ENCODE measurements around the gene CDKN1B.
A peak's percentile ranks its signal among the peaks of the same experiment; 100 is the strongest.

The CDKN1B gene

DNA sequence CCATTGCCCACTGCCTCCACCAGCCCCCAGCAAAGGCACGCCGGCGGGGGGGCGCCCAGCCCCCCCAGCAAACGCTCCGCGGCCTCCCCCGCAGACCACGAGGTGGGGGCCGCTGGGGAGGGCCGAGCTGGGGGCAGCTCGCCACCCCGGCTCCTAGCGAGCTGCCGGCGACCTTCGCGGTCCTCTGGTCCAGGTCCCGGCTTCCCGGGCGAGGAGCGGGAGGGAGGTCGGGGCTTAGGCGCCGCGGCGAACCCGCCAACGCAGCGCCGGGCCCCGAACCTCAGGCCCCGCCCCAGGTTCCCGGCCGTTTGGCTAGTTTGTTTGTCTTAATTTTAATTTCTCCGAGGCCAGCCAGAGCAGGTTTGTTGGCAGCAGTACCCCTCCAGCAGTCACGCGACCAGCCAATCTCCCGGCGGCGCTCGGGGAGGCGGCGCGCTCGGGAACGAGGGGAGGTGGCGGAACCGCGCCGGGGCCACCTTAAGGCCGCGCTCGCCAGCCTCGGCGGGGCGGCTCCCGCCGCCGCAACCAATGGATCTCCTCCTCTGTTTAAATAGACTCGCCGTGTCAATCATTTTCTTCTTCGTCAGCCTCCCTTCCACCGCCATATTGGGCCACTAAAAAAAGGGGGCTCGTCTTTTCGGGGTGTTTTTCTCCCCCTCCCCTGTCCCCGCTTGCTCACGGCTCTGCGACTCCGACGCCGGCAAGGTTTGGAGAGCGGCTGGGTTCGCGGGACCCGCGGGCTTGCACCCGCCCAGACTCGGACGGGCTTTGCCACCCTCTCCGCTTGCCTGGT lies at the start of gene CDKN1B:
Gene CDKN1B, plus strand, starts transcription at position 576 of the 793 bp plus-strand sequence. CDS start 472 bp downstream, outside the sequence.
- DNase-seq: peak; percentile 97

DNA sequence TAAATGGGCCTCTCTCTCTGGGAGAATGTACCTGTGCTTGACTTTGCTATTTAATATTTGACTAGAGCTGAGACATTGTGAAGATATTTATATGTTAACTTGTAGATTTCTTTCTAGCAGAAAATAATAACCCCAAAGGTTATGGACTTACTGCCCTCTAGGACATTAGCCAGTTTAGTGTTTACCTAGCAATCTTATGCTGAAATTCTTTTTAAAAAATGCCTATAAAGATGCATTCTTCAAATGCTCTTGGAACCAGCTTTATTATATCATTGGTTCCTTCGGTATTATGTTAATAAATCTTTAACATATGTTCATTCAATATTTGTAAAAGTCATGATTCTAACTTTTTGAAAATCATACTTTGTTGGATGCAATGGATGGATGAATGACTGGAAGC lies 49.2 kb upstream of the CDKN1B start:
- DNase-seq: no peak

- no peak for DNase-seq
These were observed 48.1 kb upstream of the CDKN1B start for GRCh38 chr12:12669020-12669419.

DNA sequence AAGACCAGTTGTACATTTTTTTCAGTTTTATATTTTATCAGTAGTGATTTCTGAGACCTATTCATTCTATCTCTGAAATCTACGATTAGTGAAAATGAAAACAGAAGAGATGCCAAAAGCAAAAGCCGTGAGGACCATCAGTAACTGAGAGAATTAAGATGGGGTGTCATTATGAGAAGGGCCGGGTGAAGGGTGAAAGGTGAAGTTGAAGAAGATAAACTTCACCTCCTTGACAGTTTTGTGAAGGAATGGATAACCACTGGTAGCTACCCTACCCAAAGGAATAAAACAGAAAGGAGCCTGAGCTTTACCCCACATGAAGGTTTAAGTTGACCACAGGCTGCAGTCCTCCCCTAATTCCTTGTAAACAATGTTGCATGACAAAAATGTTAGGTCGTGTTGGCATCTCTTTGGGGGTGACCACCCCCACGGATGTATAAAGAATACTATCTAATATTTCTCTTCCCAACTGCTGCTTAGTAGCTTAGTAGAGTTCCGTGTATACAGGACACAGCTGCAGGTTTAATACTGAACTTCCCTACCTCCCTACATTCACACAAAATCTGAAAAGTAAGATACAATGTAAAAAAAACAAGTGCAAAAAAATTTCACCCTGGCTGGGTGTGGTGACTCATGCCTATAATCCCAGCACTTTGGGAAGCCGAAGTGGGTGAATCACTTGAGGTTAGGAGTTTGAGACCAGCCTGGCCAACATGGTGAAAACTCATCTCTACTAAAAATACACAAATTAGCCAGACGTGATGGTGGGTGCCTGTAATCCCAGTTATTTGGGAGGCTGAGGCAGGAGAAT lies 45.1 kb upstream of the CDKN1B start:
- DNase-seq: no peak

- no peak for DNase-seq
These were observed 43.9 kb upstream of the CDKN1B start for GRCh38 chr12:12673296-12673695.

- no peak for DNase-seq
These were observed 40.6 kb upstream of the CDKN1B start for GRCh38 chr12:12676605-12677004.

DNA sequence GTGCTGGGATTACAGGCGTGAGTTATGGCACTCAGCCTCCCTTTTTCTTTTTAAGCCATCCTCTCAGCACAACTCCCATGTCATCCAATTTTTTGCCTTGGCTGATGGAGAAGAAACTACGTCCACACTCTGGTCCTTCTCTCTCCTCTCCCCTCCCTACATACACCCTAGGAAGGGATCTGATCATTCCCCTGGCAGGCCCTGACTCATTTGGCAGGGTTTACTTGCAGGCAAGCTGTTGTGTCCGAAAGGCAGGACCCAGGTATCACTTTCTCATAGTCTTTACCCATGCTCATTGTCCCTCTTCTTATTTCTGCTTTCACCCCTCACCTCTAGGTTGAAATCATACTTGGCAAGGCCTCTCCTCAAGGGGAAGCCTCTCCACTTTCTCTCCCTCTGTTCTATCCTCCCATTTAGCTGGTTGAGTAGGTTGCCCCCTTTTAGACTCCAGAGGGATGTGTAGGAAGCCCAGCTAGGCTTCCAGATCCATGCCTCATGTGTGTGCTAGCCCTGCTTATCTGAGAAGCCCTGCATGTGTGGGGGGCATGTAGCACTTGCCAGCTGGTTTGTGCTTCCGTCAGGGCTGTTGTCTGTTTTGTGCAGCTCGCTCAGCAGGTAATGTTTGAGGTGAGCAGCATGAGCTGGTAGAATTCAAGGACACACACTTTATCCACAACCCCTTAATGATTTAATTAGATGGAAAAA lies 36.0 kb upstream of the CDKN1B start:
- DNase-seq: no peak

GRCh38 chr12:12682284-12682683 lies 34.9 kb upstream of the CDKN1B start:
- DNase-seq: no peak

DNA sequence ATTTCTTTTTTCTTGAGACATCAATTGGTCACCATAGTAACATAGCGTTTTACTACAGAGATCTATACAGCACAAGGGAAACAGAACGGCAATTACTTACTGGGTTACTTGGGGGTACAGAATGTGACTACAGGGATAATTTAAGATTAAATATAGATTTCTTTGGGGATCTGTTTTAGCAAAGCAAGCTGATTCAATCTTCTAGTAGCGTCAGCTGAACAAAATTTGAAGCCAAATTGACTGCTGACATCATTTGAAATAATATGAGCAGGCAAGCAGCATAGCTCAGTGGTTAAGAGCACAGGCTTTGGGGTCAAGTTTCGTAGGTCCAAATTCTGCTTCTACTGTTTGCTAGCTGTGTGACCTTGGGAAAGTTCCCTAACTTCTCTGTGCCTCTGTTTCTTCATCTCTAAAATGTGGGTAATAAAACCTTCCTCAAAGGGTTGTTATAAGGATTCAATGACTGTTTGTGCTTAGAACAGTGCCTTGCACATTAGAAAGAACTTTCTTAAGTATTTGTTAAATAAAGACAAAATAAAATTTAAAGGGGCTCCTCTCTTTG lies 34.0 kb upstream of the CDKN1B start:
- no peak for DNase-seq

- DNase-seq: no peak
These were observed 33.4 kb upstream of the CDKN1B start for GRCh38 chr12:12683725-12684124.

DNA sequence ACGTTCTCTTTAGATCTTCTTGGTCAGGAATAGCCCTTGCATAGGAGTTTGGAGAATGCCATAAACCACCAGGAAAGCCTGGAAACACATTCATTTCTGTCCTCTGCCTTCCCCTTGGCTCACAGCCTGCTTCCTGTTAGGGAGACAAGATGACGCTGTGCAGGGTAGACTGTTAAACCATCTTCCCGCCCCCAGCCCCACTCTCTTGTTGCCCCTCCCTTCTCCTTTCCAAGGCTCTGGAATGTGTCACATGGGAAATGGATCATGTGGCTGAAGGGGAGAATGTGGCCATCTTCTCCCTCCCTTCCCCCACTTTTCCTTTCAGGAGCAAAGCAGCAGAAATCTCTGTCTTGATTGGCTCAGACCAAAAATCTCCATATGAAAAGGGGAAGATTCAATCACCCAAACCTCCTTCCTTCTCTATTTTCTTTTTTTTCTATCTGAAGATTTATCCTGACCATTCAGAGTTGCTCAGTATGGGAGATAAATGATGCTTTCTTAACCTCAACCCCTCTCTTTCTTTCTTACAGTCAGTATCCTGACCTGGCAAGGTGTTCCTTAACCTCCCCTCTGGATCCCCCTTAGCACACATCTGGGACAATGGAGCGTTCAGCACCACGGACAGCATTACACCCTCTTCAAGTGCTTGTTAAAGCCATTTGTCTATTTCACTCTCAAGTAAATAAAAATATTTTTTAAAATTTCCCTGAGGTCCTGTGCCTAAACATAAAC lies 32.6 kb upstream of the CDKN1B start:
- peak; percentile 64 for DNase-seq

DNA sequence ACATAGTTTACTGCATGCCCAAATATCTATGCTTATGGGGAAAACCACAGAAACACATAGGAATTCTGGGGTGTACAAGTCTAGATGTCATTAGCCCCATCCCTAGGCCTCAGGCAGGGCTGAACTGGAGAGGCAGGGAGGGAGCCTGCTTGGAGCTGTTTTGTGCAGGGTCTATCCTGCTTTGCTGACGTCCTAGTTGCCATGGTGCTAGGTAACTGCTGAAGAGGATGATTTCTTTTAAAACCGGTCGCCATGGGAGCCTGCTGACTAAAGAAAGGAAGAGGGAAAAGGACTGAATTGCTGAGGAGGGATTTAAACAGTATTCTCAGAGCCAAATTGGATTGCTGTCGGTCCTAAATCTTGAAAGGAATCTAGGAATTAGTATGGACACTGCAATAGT lies 31.9 kb upstream of the CDKN1B start:
- DNase-seq: no peak

- DNase-seq: no peak
These were observed 30.7 kb upstream of the CDKN1B start for GRCh38 chr12:12686472-12686871.

DNA sequence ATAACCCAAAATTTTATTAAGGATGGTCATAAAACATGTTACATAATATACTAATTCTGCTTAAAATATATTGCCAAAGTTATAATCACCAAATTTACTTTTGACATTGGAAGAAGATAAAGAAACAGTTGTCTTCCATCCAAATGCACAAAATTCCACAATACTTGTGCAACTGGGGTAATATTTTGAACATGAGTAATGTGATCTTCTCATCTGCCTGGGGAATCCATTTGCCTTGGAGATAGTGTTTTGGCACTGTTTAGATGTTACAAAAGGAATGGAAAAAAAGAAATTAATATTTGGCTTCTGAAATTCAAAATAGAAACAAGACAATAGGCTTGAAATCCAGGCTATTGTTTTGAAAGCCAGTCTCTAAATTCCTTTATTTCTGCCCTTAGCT lies 30.2 kb upstream of the CDKN1B start:
- DNase-seq: no peak

DNA sequence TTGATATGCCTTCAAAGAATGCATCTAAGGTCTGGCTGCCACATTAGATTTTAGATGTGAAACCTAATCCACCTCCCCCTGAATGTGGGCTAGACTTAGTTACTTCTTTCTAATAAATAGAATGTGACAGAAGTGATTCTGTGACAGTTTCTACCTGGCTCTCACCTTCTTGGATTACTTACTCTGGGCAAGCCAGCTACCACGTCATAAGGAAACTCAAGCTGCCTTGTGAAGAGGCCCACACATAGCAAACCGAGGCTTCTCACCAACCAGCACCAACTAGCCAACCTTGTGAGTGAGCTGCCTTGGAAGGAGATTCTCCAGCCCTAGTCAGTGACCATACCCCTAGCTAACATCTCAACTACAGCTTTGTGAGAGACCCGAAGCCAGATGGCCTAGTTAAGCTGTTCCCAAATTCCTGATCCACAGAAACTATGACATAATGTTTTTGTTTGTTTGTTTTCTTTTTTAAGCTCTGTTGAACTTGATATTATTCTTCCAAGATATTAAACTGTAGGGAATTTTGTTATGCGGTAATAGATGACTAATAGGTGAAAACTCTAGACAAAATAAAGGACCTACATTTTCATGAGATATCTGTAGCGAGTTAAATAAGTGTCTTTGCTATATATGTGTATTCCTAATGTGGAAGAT lies 27.4 kb upstream of the CDKN1B start:
- DNase-seq: no peak

DNA sequence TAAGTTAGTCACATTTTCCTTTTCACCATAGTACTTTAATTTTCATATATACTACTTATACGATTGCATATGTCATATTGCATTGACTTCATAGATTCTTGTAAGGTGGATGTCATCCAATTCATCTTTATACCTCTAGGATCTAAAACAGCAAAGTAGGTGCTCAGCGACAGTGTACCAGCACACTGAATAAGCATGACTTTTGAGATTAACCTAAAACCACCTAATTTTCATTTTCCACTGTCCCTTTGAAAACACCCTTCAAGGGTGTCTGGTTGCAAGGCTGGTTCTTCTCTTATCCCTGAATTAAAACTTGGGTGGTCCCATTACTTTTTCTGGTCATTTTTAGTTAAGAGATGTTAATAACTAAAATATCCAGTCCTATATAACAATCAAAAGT lies 25.6 kb upstream of the CDKN1B start:
- no peak for DNase-seq

DNA sequence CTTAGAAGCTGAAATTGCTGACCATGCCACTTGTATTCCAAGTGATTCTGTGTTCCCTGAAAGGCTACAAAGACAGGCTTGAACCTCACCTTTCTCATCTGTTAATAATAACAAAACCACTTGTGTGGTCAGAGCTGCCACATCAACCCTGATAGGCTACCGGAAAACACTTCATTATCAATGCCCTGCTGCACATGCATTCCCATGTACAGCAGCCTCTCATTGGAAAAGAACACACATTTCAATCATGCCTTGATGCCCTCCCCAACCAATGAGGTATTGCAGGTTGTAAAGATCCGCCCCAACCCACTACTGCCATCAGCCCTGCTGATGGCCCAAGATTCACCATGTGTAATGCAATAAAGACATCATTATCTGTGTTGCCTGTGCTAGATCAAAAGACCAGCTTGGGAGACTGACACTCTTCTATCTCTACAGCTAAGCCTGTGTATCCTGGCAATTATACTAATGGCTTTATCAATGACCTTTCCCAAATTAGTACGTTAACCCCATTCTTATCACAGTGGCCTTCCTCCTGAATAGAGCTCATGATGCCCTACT lies 24.0 kb upstream of the CDKN1B start:
- peak; percentile 17 for DNase-seq

GRCh38 chr12:12696562-12697383 lies 20.4 kb upstream of the CDKN1B start:
- DNase-seq: peak; percentile 97

DNA sequence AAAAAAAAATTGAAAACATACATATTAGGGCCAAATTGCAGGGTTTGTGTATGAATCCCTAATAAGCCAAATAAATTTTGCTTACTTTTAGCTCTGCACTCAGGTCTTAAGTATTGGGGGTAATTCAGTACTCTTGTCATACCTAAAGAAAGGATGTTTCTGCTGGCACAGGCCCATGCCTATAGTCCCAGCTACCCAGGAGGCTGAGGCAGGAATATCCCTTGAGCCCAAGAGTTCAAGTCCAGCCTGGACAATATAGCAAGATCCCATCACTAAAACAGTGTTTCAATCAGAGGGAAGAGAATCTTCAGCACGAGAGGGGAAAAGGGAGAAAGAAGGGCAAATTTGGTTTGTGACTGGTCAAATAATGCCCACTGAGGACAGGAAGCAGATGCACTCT lies 17.8 kb upstream of the CDKN1B start:
- no peak for DNase-seq

GRCh38 chr12:12700254-12700653 lies 16.9 kb upstream of the CDKN1B start:
- DNase-seq: no peak

DNA sequence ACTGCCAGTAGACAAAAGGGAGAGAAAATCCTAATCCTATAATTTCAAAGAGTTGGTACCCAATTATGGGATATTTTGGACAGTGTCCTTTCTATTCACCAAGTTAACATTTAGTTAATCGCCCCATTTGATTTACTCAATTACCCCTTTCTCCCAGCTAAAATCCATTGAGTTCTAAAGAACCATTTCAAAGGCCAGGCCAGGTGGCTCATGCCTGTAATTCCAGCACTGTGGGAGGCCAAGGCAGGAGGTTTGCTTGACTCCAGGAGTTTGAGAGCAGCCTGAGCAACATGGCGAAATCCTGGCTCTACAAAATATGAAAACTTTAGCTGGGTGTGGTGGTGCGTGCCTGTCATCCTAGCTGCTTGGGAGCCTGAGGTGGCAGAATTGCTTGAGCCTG lies 15.7 kb upstream of the CDKN1B start:
- DNase-seq: no peak
